ENCODE results near the gene TMEM222. TPM values are rescaled to one million over a fixed set of nuclear protein-coding genes. Genes with fewer than 3 reads are reported as not detected.

Gene TMEM222
- total RNA-seq, 1 donor from 2014 or later: 22.3 TPM

- no peak for DNase-seq
Observed at GRCh38 chr1:27359822-27360158, 37.8 kb downstream of the TMEM222 start.

GRCh38 chr1:27360159-27361043, 38.4 kb downstream of the TMEM222 start:
- DNase-seq: no peak

GRCh38 chr1:27361044-27361402, 39.1 kb downstream of the TMEM222 start:
- DNase-seq: no peak

DNA sequence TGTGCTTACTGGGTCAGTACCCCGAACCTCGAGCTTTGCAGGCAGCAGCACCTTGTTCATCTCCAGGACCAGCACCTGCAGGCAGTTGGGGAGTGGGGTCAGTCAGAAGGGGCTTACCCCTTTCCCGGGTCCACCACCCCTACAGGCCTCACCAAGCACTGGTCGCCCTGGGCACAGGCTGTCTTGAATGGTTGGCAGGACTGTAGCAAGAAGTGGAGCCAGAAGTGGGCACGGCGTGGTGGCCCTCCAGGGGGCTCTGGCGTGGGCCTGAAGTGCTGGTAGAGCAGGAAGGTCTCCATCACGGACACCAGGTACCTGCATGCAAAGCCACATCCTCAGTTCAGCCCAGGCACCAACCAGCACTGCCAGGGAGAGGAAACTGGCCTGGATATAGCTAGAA, 39.6 kb downstream of the TMEM222 start:
- DNase-seq: no peak

- no peak for DNase-seq
Observed at GRCh38 chr1:27363766-27364695, 42.1 kb downstream of the TMEM222 start.

- DNase-seq: no peak
Observed at GRCh38 chr1:27364696-27365371, 42.9 kb downstream of the TMEM222 start.

DNA sequence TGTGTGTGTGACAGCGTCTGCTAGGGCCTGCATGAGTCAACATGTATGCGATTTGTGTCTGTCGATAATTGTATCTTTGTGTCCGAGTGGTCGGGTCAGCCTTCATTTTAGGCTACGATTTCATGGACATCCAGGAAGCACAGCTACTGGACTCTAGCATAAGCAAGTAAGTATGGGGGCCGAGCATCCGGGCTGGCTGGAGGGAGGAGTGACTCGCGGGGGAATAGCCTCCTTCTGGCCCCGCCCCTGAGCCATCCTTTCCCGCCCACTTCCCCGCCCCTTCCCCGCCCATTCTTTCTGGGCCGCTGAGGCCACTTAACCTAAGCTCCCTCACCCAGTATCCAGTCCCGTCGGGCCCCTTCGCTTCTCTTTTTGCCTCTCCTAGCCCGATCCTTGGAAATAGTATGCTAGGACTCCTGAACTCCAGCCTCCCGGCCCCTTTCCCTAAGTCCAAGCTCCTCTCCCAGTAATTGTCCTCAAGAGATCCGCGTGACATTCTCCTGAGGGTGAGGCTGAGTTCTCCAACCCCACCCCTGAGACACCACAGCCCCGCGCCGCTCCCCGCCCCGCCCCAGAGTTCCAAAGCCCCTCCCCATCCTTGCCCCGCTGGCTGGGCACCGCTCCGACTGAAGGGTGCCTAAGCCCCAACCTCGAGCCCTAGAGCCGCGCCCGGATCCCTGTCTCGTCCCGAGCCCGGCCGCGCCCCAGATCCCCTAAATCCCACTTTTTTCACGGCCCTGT, 43.6 kb downstream of the TMEM222 start:
- peak; percentile 94 for DNase-seq

GRCh38 chr1:27366113-27366410, 44.1 kb downstream of the TMEM222 start:
- DNase-seq: peak; percentile 91

- DNase-seq: peak; percentile 85
Observed at GRCh38 chr1:27366411-27367159, 44.6 kb downstream of the TMEM222 start, which contains the start of gene MAP3K6. MAP3K6 (minus strand) TSS chr1:27366961; CDS start chr1:27366597, 364 bp downstream.

- no peak for DNase-seq
Observed at GRCh38 chr1:27367160-27367650, 45.2 kb downstream of the TMEM222 start.

GRCh38 chr1:27368869-27369582, 47.1 kb downstream of the TMEM222 start:
- no peak for DNase-seq

DNA sequence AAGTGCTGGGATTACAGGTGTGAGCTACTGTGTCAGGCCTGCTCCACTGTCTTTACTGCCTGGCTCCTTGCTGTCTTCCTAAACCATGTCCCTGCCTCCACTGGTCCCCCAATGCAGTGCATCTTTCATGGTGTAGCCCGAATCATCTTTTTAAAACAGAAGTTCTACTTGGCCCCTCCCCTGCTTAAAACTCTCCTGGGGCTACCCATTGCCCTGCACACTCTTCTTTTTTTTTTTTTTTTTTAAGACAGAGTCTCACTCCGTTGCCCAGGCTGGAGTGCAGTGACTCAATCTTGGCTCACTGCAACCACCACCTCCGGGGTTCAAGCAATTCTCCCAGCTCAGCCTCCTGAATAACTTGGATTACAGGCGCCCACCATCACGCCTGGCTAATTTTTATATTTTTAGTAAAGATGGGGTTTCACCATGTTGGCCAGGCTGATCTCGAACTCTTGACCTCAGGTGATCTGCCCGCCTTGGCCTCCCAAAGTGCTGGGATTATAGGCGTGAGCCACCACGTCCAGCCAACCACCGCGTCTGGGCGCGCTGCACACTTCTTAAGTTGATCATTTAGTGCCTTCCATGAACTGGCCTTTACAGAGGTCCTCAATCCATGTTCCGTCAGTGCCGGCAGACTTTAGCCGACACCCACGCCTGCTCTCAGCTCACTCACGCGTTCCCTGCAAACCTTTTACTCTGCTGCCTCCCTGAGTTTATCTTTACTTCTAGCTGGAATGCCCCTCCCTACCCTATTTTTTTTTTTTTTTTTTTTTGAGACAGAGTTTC, 50.3 kb downstream of the TMEM222 start:
- no peak for DNase-seq

- DNase-seq: no peak
Observed at GRCh38 chr1:27372808-27373690, 51.1 kb downstream of the TMEM222 start.

GRCh38 chr1:27374362-27375086, 52.6 kb downstream of the TMEM222 start, which contains the start of gene FCN3:
FCN3 (minus strand) TSS chr1:27374824; CDS start chr1:27374818, 6 bp downstream.
- no peak for DNase-seq

GRCh38 chr1:27377760-27378495, 56.0 kb downstream of the TMEM222 start:
- DNase-seq: no peak

DNA sequence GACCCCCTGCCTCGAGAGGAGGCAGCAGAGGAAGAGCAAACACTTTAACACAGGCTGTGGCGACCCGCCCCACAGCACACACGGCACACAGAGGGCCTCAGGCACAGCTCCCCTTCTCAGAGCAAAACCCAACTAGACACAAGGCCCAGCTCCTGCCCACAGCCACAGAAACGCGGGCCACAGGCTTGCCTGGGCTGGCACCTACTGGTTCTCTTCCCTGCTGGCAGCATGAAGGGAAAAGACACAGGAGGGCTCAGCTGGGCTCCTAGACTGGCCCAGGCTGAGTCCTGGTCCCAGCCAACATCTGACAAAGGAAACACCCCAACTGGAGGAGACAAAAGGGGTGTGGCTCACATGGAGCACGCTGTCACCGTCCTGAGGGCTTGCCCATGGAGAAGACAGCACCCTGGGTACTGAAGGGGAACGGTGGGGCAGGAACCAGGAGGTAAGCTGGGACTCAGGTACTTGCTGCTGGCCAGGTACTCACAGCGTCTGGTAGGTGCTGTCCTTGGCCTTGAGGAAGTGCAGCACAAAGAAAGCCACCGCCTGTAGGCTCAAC, 57.7 kb downstream of the TMEM222 start:
- DNase-seq: no peak

DNA sequence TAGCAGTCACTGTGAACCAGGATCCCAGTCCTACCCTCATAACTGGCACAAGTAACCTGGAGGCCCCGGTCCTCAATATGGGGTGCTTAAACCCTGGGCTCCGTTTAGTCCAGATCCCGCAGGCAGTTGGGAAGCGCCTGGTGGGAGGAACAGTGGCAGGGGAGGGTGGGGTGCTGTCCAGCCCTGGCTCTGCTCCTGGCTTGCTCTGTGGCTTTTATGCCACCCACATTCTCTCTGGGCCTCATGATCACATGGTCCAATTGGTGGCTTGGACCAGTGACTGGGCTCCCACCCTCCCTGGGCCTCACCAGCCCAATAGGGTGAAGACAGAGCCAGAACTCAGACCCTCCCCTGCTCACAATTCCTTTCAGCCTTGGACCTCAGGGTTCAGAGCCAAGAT, 58.3 kb downstream of the TMEM222 start:
- no peak for DNase-seq

All from tongue (tissue), 2 donors.